Cardiac muscle cell (in vitro differentiated cells and primary cell): ENCODE measurements around the gene ST6GALNAC3. TPM values are rescaled to one million over a fixed set of nuclear protein-coding genes. Genes with fewer than 3 reads are reported as not detected.

Source experiments
- DNase-seq, 2 donors: peaks; one replicate each; pipeline versions ENCODE4 v3.0.0 to v3.0.0-alpha.2; 2010 to 2017; ENCODE audit warnings: low read depth in 1 of 2, low spot score in 1 of 2
- H3K27ac ChIP-seq: fragments of 200-600 bp; sonication (generic); 2 replicates; pipeline ENCODE4 v1.5.1; 2016
- H3K27me3 ChIP-seq: fragments of 200-600 bp; sonication (generic); 2 replicates; pipeline ENCODE4 v1.6.0; 2016; ENCODE audit warnings: control low read depth
- H3K36me3 ChIP-seq: fragments of 200-600 bp; sonication (generic); 2 replicates; pipeline ENCODE4 v1.5.1; 2016; ENCODE audit warnings: control low read depth
- H3K4me1 ChIP-seq: fragments of 200-600 bp; sonication (generic); 2 replicates; pipeline ENCODE4 v1.8.1; 2017; ENCODE audit warnings: low read depth, mild to moderate bottlenecking, mixed run types
- H3K4me3 ChIP-seq: fragments of 200-600 bp; sonication (generic); 2 replicates; pipeline ENCODE4 v1.5.1; 2016; ENCODE audit warnings: mild to moderate bottlenecking
- H3K9me3 ChIP-seq: fragments of 200-600 bp; sonication (generic); 2 replicates; pipeline ENCODE4 v1.5.1; 2017; ENCODE audit warnings: low read depth, mild to moderate bottlenecking, control low read depth
- polyA plus RNA-seq: library from polyadenylated mRNA; unstranded; fragments of >200 nt; fragmentation: Nextera tagmentation; extraction: Ambion mirVana; gene quantifications from 2 replicates; pipeline ENCODE4 v1.2.1, GENCODE V29; 2016
- total RNA-seq: library from RNA; depleted of rRNA; stranded (reverse); fragments of >200 nt; gene quantifications from 2 replicates; pipeline ENCODE4 v1.2.3, GENCODE V29; 2016
- TF ChIP-seq, protein P1 (sequence below): IDR thresholded peaks from 2 replicates; pipeline ENCODE4 v1.5.1; 2012; ENCODE audit warnings: low read depth, mild to moderate bottlenecking, low read length

The ST6GALNAC3 gene
- total and polyA plus RNA-seq, 2 experiments from 2014 or later: 10.4 to 14.8 TPM

GRCh38 chr1:76268341-76268740 is 193.8 kb downstream of the ST6GALNAC3 start:
- Histone ChIP-seq H3K36me3 (no peaks in the 10 kb centered on the region), H3K4me1 (peaks cover 30% of the 10 kb centered on the region), H3K4me3 (no peak overlapping the region), H3K27ac (peak overlapping the region; percentile 67), H3K9me3 (no peaks in the 10 kb centered on the region), H3K27me3 (no peaks in the 10 kb centered on the region)
- TF ChIP-seq, protein P1, sequence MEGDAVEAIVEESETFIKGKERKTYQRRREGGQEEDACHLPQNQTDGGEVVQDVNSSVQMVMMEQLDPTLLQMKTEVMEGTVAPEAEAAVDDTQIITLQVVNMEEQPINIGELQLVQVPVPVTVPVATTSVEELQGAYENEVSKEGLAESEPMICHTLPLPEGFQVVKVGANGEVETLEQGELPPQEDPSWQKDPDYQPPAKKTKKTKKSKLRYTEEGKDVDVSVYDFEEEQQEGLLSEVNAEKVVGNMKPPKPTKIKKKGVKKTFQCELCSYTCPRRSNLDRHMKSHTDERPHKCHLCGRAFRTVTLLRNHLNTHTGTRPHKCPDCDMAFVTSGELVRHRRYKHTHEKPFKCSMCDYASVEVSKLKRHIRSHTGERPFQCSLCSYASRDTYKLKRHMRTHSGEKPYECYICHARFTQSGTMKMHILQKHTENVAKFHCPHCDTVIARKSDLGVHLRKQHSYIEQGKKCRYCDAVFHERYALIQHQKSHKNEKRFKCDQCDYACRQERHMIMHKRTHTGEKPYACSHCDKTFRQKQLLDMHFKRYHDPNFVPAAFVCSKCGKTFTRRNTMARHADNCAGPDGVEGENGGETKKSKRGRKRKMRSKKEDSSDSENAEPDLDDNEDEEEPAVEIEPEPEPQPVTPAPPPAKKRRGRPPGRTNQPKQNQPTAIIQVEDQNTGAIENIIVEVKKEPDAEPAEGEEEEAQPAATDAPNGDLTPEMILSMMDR: no peak
- DNase-seq: peak in 1 of 2 donors; percentile 69

DNA sequence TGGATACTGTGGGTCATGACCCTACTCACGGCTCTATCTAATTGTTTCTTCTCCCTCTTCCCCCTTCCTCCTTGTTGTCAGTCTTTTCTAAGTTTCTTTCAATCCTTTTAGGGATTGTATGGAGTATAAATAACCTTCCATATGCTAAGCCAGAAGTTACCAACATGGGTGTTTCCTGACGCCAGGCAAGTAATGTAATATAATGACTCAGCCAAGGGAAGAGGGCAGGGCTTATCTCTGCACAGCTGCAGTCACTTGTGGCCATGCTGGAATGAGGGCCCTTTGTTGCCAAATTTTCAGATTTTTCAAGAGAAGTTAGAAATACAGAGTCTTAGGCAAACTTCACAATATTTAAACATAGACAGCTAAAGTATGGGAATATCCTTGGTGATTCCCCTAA is 194.6 kb downstream of the ST6GALNAC3 start:
- Histone ChIP-seq H3K9me3 (no peaks in the 10 kb centered on the region), H3K27ac (peak overlapping the region; percentile 67), H3K36me3 (no peaks in the 10 kb centered on the region), H3K27me3 (no peaks in the 10 kb centered on the region), H3K4me3 (no peak overlapping the region), H3K4me1 (peaks cover 30% of the 10 kb centered on the region)
- TF ChIP-seq, protein P1: no peak
- peak in 1 of 2 donors; percentile 82 for DNase-seq

DNA sequence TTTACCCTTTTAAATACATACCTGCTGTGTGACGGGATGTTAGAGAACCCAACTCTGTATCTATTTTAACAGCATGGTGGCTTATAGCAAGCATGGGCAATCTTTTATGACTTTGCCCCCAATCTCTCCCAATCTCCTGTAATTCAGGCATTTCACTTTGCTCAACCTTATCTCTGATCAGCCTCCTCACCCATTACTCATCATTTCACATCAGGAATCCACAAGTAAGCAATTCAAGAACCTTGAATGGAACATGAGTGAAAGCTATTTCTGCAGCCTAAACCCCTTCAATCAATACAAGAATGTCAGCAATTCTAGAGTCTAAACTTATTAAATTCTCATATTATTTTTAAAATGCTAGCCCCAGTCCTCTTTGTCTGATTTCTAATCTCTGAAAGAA is 199.8 kb downstream of the ST6GALNAC3 start:
- H3K9me3 ChIP-seq: no peaks in the 10 kb centered on the region
- H3K36me3 ChIP-seq: no peaks in the 10 kb centered on the region
- H3K4me1 ChIP-seq: peaks cover 13% of the 10 kb centered on the region
- H3K4me3 ChIP-seq: no peak overlapping the region
- H3K27ac ChIP-seq: no peak overlapping the region
- no peaks in the 10 kb centered on the region for H3K27me3 ChIP-seq
- TF ChIP-seq, protein P1: no peak
- DNase-seq: no peak

DNA sequence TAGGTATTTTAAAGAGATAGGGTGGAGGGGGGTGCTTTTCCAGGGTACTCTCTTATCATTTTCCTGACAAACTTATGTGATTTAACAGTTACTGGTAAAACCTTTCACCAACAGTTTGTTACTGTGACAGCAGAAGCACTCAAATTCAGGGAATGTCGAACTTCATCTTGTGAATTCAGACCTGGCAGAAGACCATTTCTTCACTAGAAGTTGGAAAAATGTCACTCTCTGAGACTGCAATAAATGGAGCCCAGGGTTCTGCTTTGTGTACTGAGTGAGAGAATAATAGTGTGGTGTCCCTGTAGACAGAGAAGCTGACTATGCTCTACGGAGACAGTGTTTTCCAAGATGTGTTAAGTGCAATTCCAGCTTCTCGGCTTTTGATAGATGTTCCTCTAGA is 200.2 kb downstream of the ST6GALNAC3 start:
- Histone ChIP-seq H3K27me3 (no peaks in the 10 kb centered on the region), H3K36me3 (no peaks in the 10 kb centered on the region), H3K4me1 (peaks cover 9% of the 10 kb centered on the region), H3K9me3 (no peaks in the 10 kb centered on the region), H3K4me3 (no peak overlapping the region), H3K27ac (no peak overlapping the region)
- DNase-seq: no peak
- TF ChIP-seq, protein P1: no peak

- H3K27ac ChIP-seq: peak overlapping the region; percentile 69
- no peak overlapping the region for H3K4me3 ChIP-seq
- TF ChIP-seq, protein P1: no peak
- no peaks in the 10 kb centered on the region for H3K9me3 ChIP-seq
- no peaks in the 10 kb centered on the region for H3K27me3 ChIP-seq
- no peaks in the 10 kb centered on the region for H3K36me3 ChIP-seq
- H3K4me1 ChIP-seq: peaks cover 8% of the 10 kb centered on the region
- DNase-seq: no peak
Measured at GRCh38 chr1:76278711-76279100, 204.2 kb downstream of the ST6GALNAC3 start.
